SU-DHL-6 (cell line): ENCODE measurements around the gene MRTFB.

Experiments used
- EZH2phosphoT487 ChIP-seq: fragments of 200-600 bp; sonication (generic), shearing (Covaris generic); conservative IDR thresholded peaks from 2 replicates; pipeline ENCODE4 v1.6.1; 2018; ENCODE audit warnings: mild to moderate bottlenecking, antibody characterized with exemption, low read length, moderate library complexity, mixed read lengths
- TF ChIP-seq, protein P1 (sequence below): fragments of 200-600 bp; sonication (generic); IDR thresholded peaks from one replicate; pipeline ENCODE4 v1.5.1; 2017; ENCODE audit warnings: antibody characterized with exemption, mild to moderate bottlenecking, low read length, moderate library complexity; ENCODE audit not compliant: insufficient read depth, poor library complexity, severe bottlenecking

DNA sequence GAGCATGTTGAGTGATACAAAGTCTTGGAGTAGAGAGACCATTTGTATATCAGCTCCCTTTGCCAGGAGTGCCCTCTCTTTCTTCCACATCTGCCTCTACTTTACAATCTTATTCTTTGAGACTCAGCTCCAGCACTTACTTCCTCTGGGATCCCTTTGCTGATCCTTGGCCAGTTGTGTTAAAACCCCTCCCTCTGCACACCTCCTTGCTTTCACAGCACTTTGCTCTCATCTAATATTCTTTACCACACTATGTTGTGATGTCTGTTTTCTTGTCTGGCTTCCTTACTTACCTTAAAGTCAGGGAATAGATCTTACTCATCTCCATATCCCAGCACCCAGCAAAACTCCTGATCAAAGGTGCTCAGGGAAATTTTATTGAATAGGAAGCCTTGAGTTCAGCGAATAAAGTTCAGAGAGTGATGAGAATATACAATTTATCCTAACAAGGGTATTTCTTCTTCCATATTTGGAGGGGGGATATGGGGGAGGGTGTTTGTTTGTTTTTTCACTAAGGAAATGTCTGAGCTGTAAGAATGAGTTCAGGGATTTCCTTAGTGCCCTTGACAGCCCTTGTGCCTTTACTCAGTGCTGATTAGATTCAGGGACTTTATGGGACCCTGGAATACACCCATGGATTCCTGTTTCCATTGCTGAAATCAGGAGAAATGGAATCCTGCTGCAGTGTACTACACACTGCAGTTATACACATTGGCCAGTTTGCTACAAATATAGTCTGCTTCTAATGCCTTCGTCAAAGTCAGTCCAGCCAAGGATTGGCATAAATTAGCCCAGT is 32.0 kb downstream of the MRTFB start:
- TF ChIP-seq, protein P1, sequence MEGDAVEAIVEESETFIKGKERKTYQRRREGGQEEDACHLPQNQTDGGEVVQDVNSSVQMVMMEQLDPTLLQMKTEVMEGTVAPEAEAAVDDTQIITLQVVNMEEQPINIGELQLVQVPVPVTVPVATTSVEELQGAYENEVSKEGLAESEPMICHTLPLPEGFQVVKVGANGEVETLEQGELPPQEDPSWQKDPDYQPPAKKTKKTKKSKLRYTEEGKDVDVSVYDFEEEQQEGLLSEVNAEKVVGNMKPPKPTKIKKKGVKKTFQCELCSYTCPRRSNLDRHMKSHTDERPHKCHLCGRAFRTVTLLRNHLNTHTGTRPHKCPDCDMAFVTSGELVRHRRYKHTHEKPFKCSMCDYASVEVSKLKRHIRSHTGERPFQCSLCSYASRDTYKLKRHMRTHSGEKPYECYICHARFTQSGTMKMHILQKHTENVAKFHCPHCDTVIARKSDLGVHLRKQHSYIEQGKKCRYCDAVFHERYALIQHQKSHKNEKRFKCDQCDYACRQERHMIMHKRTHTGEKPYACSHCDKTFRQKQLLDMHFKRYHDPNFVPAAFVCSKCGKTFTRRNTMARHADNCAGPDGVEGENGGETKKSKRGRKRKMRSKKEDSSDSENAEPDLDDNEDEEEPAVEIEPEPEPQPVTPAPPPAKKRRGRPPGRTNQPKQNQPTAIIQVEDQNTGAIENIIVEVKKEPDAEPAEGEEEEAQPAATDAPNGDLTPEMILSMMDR = no peak
- TF ChIP-seq EZH2phosphoT487 = no peak
